GM19324 (cell line): ENCODE data around the gene MSLN.
"Not testable (repeated sequence)": the region's sequence is repeated elsewhere in the genome, so short reads cannot be mapped to it uniquely, and the experiment has no call there.

Source experiments
- ATAC-seq: cut with Tn5 transposase; IDR thresholded peaks from one replicate; pipeline ENCODE4 v1.9.1; 2021; ENCODE audit warnings: mild to moderate bottlenecking, moderate library complexity; ENCODE audit not compliant: unreplicated experiment, low FRiP score

The MSLN gene

GRCh38 chr16:770411-770810 lies 9.9 kb downstream of the MSLN start:
- ATAC-seq = no peak

- ATAC-seq = no peak
These were observed 12.4 kb downstream of the MSLN start for GRCh38 chr16:772959-773358.

- ATAC-seq = no peak
These were observed 13.8 kb downstream of the MSLN start for GRCh38 chr16:774086-775001.

- ATAC-seq = no peak
These were observed 14.8 kb downstream of the MSLN start for GRCh38 chr16:775236-775796.

- not testable (repeated sequence) for ATAC-seq
These were observed 15.8 kb downstream of the MSLN start for GRCh38 chr16:776298-776697.

- ATAC-seq = no peak
These were observed 16.3 kb downstream of the MSLN start for GRCh38 chr16:776824-777223.

- ATAC-seq = no peak
These were observed 17.3 kb downstream of the MSLN start for GRCh38 chr16:777826-778225.

- no peak for ATAC-seq
These were observed 17.9 kb downstream of the MSLN start for GRCh38 chr16:778447-778846.

- no peak for ATAC-seq
These were observed 18.5 kb downstream of the MSLN start for GRCh38 chr16:778909-779527.

- ATAC-seq = no peak
These were observed 19.0 kb downstream of the MSLN start for GRCh38 chr16:779561-779960.

- no peak for ATAC-seq
These were observed 19.8 kb downstream of the MSLN start for GRCh38 chr16:780296-780695.

GRCh38 chr16:781346-782010 lies 20.9 kb downstream of the MSLN start:
- ATAC-seq = no peak

GRCh38 chr16:782258-782657 lies 21.7 kb downstream of the MSLN start:
- no peak for ATAC-seq

GRCh38 chr16:782766-783403 lies 22.4 kb downstream of the MSLN start:
- no peak for ATAC-seq

GRCh38 chr16:783404-784161 lies 23.0 kb downstream of the MSLN start:
- ATAC-seq = no peak

GRCh38 chr16:784431-784830 lies 23.9 kb downstream of the MSLN start:
- no peak for ATAC-seq

- ATAC-seq = no peak
These were observed 25.3 kb downstream of the MSLN start for GRCh38 chr16:785563-786535.

- ATAC-seq = no peak
These were observed 26.9 kb downstream of the MSLN start for GRCh38 chr16:787321-787966.
